ENCODE data around the gene MAP2K2.

DNA sequence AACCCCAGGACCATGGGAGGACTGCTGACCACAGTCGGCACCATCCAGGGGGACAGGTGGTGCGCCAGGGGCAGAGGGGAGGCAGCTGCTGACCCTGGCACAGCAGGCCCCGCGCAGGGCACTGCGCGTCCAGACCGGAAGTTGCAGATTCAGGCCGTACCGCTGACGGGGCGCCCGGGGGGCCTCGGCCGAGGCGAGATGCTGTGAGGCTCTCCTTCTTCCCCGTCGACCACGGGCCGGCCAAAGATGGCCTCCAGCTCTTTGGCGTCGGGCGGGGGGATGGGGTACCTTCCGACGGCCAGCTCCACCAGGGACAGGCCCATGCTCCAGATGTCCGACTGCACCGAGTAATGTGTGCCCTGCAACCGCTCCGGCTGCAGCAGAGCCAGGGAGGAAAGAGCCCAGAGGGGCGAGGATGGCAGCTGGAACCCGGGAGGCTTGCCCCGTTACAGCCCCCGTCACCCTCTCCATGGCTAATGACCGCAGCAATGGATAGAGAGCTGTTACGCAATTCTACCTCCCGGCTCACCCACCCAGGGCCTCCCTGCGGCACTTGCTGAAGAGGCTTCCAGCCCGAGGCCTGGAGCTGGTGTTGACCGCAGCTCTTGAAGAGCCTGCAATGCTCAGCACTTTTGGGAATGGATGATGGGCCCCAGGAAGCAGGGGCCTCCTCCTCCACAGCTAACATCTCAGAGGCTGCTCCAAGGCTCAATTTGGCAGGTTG is 24.7 kb downstream of the MAP2K2 start:
- no peak for TF ChIP-seq CTCF (IDR thresholded peaks at IDR 0.05)
- TF ChIP-seq POLR2A (IDR thresholded peaks at IDR 0.05), result no peak
